ENCODE results near the gene BNIP3.

DNA sequence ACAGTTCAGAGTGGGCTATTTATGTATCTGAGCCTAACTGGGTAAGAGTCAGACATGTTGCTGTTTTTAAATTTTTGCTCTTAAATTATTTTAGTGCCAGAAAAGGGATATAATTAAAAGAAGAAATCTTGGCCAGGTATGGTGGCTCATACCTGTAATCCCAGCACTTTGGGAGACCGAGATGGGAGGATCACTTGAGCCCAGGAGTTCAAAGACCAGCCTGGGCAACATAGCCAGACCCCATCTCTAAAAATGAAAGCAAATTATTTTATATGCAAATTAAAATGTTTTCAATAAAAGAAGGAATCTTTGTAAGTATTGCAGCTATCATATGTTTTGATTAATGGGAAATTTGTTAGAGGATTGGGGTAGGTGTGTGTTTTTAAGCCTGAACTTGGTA, 39.3 kb downstream of the BNIP3 start:
- TF ChIP-seq, protein P1, sequence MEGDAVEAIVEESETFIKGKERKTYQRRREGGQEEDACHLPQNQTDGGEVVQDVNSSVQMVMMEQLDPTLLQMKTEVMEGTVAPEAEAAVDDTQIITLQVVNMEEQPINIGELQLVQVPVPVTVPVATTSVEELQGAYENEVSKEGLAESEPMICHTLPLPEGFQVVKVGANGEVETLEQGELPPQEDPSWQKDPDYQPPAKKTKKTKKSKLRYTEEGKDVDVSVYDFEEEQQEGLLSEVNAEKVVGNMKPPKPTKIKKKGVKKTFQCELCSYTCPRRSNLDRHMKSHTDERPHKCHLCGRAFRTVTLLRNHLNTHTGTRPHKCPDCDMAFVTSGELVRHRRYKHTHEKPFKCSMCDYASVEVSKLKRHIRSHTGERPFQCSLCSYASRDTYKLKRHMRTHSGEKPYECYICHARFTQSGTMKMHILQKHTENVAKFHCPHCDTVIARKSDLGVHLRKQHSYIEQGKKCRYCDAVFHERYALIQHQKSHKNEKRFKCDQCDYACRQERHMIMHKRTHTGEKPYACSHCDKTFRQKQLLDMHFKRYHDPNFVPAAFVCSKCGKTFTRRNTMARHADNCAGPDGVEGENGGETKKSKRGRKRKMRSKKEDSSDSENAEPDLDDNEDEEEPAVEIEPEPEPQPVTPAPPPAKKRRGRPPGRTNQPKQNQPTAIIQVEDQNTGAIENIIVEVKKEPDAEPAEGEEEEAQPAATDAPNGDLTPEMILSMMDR (IDR thresholded peaks at IDR 0.05; ENCODE audit: borderline replicate concordance, extremely low read depth, low read length, poor library complexity, severe bottlenecking): no peak
- no peak for TF ChIP-seq EZH2 (IDR thresholded peaks at IDR 0.05; ENCODE audit: borderline replicate concordance, low read depth, low read length, severe bottlenecking)
